Naive thymus-derived CD4-positive, alpha-beta T cell (primary cell): ENCODE data around the gene EXOC1. TPM values are rescaled to one million over a fixed set of nuclear protein-coding genes. Genes with fewer than 3 reads are reported as not detected.

Source experiments
- ATAC-seq: fragments of 150-1000 bp; cut with Tn5 transposase; 2 replicates; pipeline ENCODE4 v1.10.0; 2021; ENCODE audit warnings: mild to moderate bottlenecking, moderate library complexity
- CTCF ChIA-PET: fragments of 350-600 bp; sonication (Branson Sonifier 250); formaldehyde crosslinking; loops from one replicate; lab custom pipeline; 2021; ENCODE audit warnings: antibody characterized with exemption; lab: Charles Lee
- POLR2A ChIA-PET: fragments of 350-600 bp; sonication (Branson Sonifier 250); formaldehyde crosslinking; loops from one replicate; lab custom pipeline; 2021; ENCODE audit warnings: antibody characterized with exemption, inconsistent platforms; lab: Charles Lee
- DNase-seq, 9 donors: peaks; one replicate each; pipeline versions ENCODE4 v3.0.0 to v3.0.0-alpha.2; 2020 to 2022; ENCODE audit warnings: mixed read lengths in 1 of 9
- H3K27ac ChIP-seq: one replicate; pipeline ENCODE4 v1.7.0; 2013; ENCODE audit warnings: mild to moderate bottlenecking, low read depth, low read length, moderate library complexity
- H3K27me3 ChIP-seq, 2 donors: one replicate each; pipeline ENCODE4 v1.7.0; 2013; ENCODE audit warnings: low read length in 2 of 2, mild to moderate bottlenecking in 2 of 2, moderate library complexity in 2 of 2; ENCODE audit not compliant: control insufficient read depth in 2 of 2, insufficient read depth in 2 of 2
- H3K36me3 ChIP-seq, 3 experiments: 1 replicate in 2 of 3; 2 replicates in 1 of 3; pipeline ENCODE4 v1.7.0; 2013; ENCODE audit warnings: low read length in 3 of 3, mild to moderate bottlenecking in 3 of 3, moderate library complexity in 1 of 3; ENCODE audit not compliant: insufficient read depth in 3 of 3, control insufficient read depth in 2 of 3
- H3K4me1 ChIP-seq, 2 donors: one replicate each; pipeline ENCODE4 v1.7.0; 2013; ENCODE audit warnings: low read length in 2 of 2, mild to moderate bottlenecking in 2 of 2, moderate library complexity in 1 of 2; ENCODE audit not compliant: control insufficient read depth in 2 of 2, insufficient read depth in 2 of 2
- H3K4me3 ChIP-seq: 2 replicates; pipeline ENCODE4 v1.7.0; 2013; ENCODE audit warnings: mild to moderate bottlenecking, low read length
- H3K9me3 ChIP-seq, 3 experiments: 1 replicate in 2 of 3; 2 replicates in 1 of 3; pipeline ENCODE4 v1.7.0; 2013; ENCODE audit warnings: low read length in 3 of 3; ENCODE audit not compliant: control insufficient read depth in 2 of 3
- H3K27ac Mint-ChIP-seq, 9 donors: one replicate each; pipeline ENCODE4 v1.8.0; 2020 to 2022; ENCODE audit warnings: mixed read lengths in 9 of 9, mild to moderate bottlenecking in 8 of 9, moderate library complexity in 5 of 9, inconsistent platforms in 2 of 9
- H3K27me3 Mint-ChIP-seq, 5 donors: one replicate each; pipeline ENCODE4 v1.8.0; 2021 to 2022; ENCODE audit warnings: mixed read lengths in 5 of 5, mild to moderate bottlenecking in 1 of 5
- H3K36me3 Mint-ChIP-seq, 5 donors: one replicate each; pipeline ENCODE4 v1.8.0; 2020 to 2022; ENCODE audit warnings: mixed read lengths in 5 of 5, mild to moderate bottlenecking in 3 of 5, inconsistent platforms in 1 of 5
- H3K4me1 Mint-ChIP-seq, 7 donors: one replicate each; pipeline ENCODE4 v1.8.0; 2020 to 2022; ENCODE audit warnings: mixed read lengths in 7 of 7, mild to moderate bottlenecking in 3 of 7, inconsistent platforms in 1 of 7
- H3K4me3 Mint-ChIP-seq, 10 donors: one replicate each; pipeline ENCODE4 v1.8.0; 2020 to 2022; ENCODE audit warnings: mild to moderate bottlenecking in 10 of 10, mixed read lengths in 10 of 10, moderate library complexity in 6 of 10, inconsistent platforms in 2 of 10
- H3K9me3 Mint-ChIP-seq, 11 donors: one replicate each; pipeline ENCODE4 v1.8.0; 2020 to 2022; ENCODE audit warnings: mixed read lengths in 11 of 11, mild to moderate bottlenecking in 4 of 11, inconsistent platforms in 1 of 11, moderate library complexity in 1 of 11
- intact Hi-C, 2 donors: fragments of 100-400 bp; cut with micrococcal nuclease; formaldehyde crosslinking; loops; one replicate each; pipeline ENCODE4 v1.15.1; 2023
- polyA plus RNA-seq, 2 donors: library from polyadenylated mRNA; unstranded; fragments of 300-500 nt; fragmentation: Illumina TruSeq; gene quantifications; one replicate each; pipeline ENCODE4 v1.2.3, GENCODE V29; 2021
- total RNA-seq, 6 experiments: library from RNA in 5 of 6; stranded (reverse) in 5 of 6; gene quantifications; 1 replicate in 5 of 6; 2 replicates in 1 of 6; pipeline ENCODE4 v1.2.3 and lab custom pipeline; 2021 to 2026

EXOC1 gene
- total and polyA plus RNA-seq, 7 experiments from 2014 or later = 11.6 to 46.7 (median 26.5) TPM

- POLR2A ChIA-PET = no interaction called here
Measured at GRCh38 chr4:55820279-55820678, 33.2 kb upstream of the EXOC1 start.

GRCh38 chr4:55822329-55822728 is 31.1 kb upstream of the EXOC1 start:
- no peaks in the 10 kb centered on the region for H3K4me1 ChIP-seq

More at GRCh38 chr4:55820279-55820678, 33.2 kb upstream of the EXOC1 start:
- Histone ChIP-seq H3K27me3 (no peaks in the 10 kb centered on the region), H3K36me3 (no peaks in the 10 kb centered on the region), H3K4me3 (no peak overlapping the region), H3K4me1 (no peaks in the 10 kb centered on the region), H3K27ac (no peak overlapping the region), H3K9me3 (no peaks in the 10 kb centered on the region)
- intact Hi-C loops = no loop called here
- H3K27me3 Mint-ChIP-seq = peaks cover 14 to 33% (median 18%) of the 10 kb centered on the region in 5 donors
- no peak overlapping the region for H3K27ac Mint-ChIP-seq
- CTCF ChIA-PET = no interaction called here
- H3K4me1 Mint-ChIP-seq = peaks cover 2 to 9% (median 8%) of the 10 kb centered on the region in 7 donors
- H3K9me3 Mint-ChIP-seq = peaks cover 0 to 8% (median 0%) of the 10 kb centered on the region in 11 donors
- H3K36me3 Mint-ChIP-seq = peaks cover 0 to 3% (median 0%) of the 10 kb centered on the region in 5 donors
- no peak for DNase-seq
- no peak for ATAC-seq
- peak overlapping the region in 1 of 10 donors; percentile 77 for H3K4me3 Mint-ChIP-seq

GRCh38 chr4:55824865-55825264 is 28.6 kb upstream of the EXOC1 start:
- no peak overlapping the region for H3K4me3 Mint-ChIP-seq
- peaks cover 9 to 35% (median 17%) of the 10 kb centered on the region in 5 donors for H3K27me3 Mint-ChIP-seq
- DNase-seq (no peak), ATAC-seq (no peak)
- Histone ChIP-seq H3K4me1 (no peaks in the 10 kb centered on the region), H3K36me3 (no peaks in the 10 kb centered on the region), H3K4me3 (no peak overlapping the region), H3K27me3 (no peaks in the 10 kb centered on the region), H3K9me3 (no peaks in the 10 kb centered on the region), H3K27ac (no peak overlapping the region)
- peaks cover 0 to 1% (median 0%) of the 10 kb centered on the region in 11 donors for H3K9me3 Mint-ChIP-seq
- H3K4me1 Mint-ChIP-seq = peaks cover 0 to 2% (median under 1%) of the 10 kb centered on the region in 7 donors
- intact Hi-C loops = no loop called here
- ChIA-PET POLR2A (no interaction called here), CTCF (no interaction called here)
- no peaks in the 10 kb centered on the region for H3K36me3 Mint-ChIP-seq
- H3K27ac Mint-ChIP-seq = no peak overlapping the region

More at GRCh38 chr4:55822329-55822728, 31.1 kb upstream of the EXOC1 start:
- H3K27me3 ChIP-seq = no peaks in the 10 kb centered on the region
- no peak for DNase-seq
- no peaks in the 10 kb centered on the region for H3K9me3 ChIP-seq
- no peak overlapping the region for H3K4me3 ChIP-seq
- no peak overlapping the region for H3K27ac ChIP-seq
- intact Hi-C loops = no loop called here
- no peaks in the 10 kb centered on the region for H3K36me3 ChIP-seq
- Mint-ChIP-seq H3K27ac (no peak overlapping the region), H3K36me3 (no peaks in the 10 kb centered on the region), H3K9me3 (peaks cover 0 to 1% (median 0%) of the 10 kb centered on the region in 11 donors), H3K4me3 (no peak overlapping the region), H3K27me3 (peaks cover 18 to 33% (median 19%) of the 10 kb centered on the region in 5 donors), H3K4me1 (peaks cover 2 to 9% (median 8%) of the 10 kb centered on the region in 7 donors)
- no peak for ATAC-seq
- ChIA-PET POLR2A (interaction anchor here (0.7 kb wide), 1 partner anchor 138 kb away, joined by 3 read pairs; no protein-coding TSS in a partner anchor), CTCF (no interaction called here)

GRCh38 chr4:55826986-55827385 is 26.5 kb upstream of the EXOC1 start:
- DNase-seq = no peak
- no peaks in the 10 kb centered on the region for H3K4me1 ChIP-seq
- Mint-ChIP-seq H3K4me3 (no peak overlapping the region), H3K27ac (no peak overlapping the region), H3K27me3 (peaks cover 12 to 33% (median 16%) of the 10 kb centered on the region in 5 donors), H3K9me3 (peaks cover 0 to 1% (median 0%) of the 10 kb centered on the region in 11 donors), H3K4me1 (no peaks in the 10 kb centered on the region), H3K36me3 (no peaks in the 10 kb centered on the region)
- CTCF ChIA-PET = no interaction called here
- no peaks in the 10 kb centered on the region for H3K9me3 ChIP-seq
- intact Hi-C loops = no loop called here
- H3K27ac ChIP-seq = no peak overlapping the region
- H3K36me3 ChIP-seq = no peaks in the 10 kb centered on the region
- H3K4me3 ChIP-seq = no peak overlapping the region
- no peaks in the 10 kb centered on the region for H3K27me3 ChIP-seq
- POLR2A ChIA-PET = no interaction called here
- ATAC-seq = no peak

GRCh38 chr4:55827582-55827981 is 25.9 kb upstream of the EXOC1 start:
- ATAC-seq (no peak), DNase-seq (no peak)
- ChIA-PET CTCF (no interaction called here), POLR2A (no interaction called here)
- Histone ChIP-seq H3K9me3 (no peaks in the 10 kb centered on the region), H3K27me3 (no peaks in the 10 kb centered on the region), H3K36me3 (no peaks in the 10 kb centered on the region), H3K4me3 (no peak overlapping the region), H3K27ac (no peak overlapping the region), H3K4me1 (no peaks in the 10 kb centered on the region)
- intact Hi-C loops = no loop called here
- Mint-ChIP-seq H3K27me3 (peaks cover 8 to 32% (median 15%) of the 10 kb centered on the region in 5 donors), H3K4me3 (no peak overlapping the region), H3K9me3 (peaks cover 0 to 1% (median 0%) of the 10 kb centered on the region in 11 donors), H3K4me1 (no peaks in the 10 kb centered on the region), H3K36me3 (no peaks in the 10 kb centered on the region), H3K27ac (no peak overlapping the region)

- Mint-ChIP-seq H3K27me3 (peaks cover 8 to 39% (median 21%) of the 10 kb centered on the region in 5 donors), H3K27ac (no peak overlapping the region), H3K36me3 (no peaks in the 10 kb centered on the region), H3K9me3 (peaks cover 0 to 4% (median 0%) of the 10 kb centered on the region in 11 donors), H3K4me3 (no peak overlapping the region), H3K4me1 (no peaks in the 10 kb centered on the region)
- intact Hi-C loops = no loop called here
- no peak for DNase-seq
- Histone ChIP-seq H3K4me3 (no peak overlapping the region), H3K4me1 (no peaks in the 10 kb centered on the region), H3K27me3 (no peaks in the 10 kb centered on the region), H3K36me3 (no peaks in the 10 kb centered on the region), H3K9me3 (no peaks in the 10 kb centered on the region), H3K27ac (no peak overlapping the region)
- POLR2A ChIA-PET = no interaction called here
- CTCF ChIA-PET = no interaction called here
- ATAC-seq = no peak
Measured at GRCh38 chr4:55830048-55830447, 23.4 kb upstream of the EXOC1 start.

- ChIA-PET CTCF (interaction anchor here (0.7 kb wide), 1 partner anchor 71 kb away, joined by 3 read pairs; no protein-coding TSS in a partner anchor), POLR2A (no interaction called here)
- intact Hi-C loops = no loop called here
Measured at GRCh38 chr4:55830716-55831115, 22.7 kb upstream of the EXOC1 start.

More at GRCh38 chr4:55830716-55831115, 22.7 kb upstream of the EXOC1 start:
- no peaks in the 10 kb centered on the region for H3K36me3 Mint-ChIP-seq
- DNase-seq = no peak
- Histone ChIP-seq H3K27ac (no peak overlapping the region), H3K36me3 (no peaks in the 10 kb centered on the region), H3K4me3 (no peak overlapping the region), H3K9me3 (no peaks in the 10 kb centered on the region), H3K4me1 (no peaks in the 10 kb centered on the region), H3K27me3 (no peaks in the 10 kb centered on the region)
- peaks cover 8 to 44% (median 26%) of the 10 kb centered on the region in 5 donors for H3K27me3 Mint-ChIP-seq
- no peaks in the 10 kb centered on the region for H3K4me1 Mint-ChIP-seq
- no peak overlapping the region for H3K27ac Mint-ChIP-seq
- no peak overlapping the region for H3K4me3 Mint-ChIP-seq
- ATAC-seq = no peak
- peaks cover 0 to 11% (median 1%) of the 10 kb centered on the region in 11 donors for H3K9me3 Mint-ChIP-seq
